ENCODE measurements around the gene KLHL7.
"Not testable (repeated sequence)": the region's sequence is repeated elsewhere in the genome, so short reads cannot be mapped to it uniquely, and the experiment has no call there.

KLHL7 gene

GRCh38 chr7:23120106-23120505, 14.5 kb downstream of the KLHL7 start:
- no peak overlapping the region for H3K4me3 ChIP-seq (replicated peaks; ENCODE audit: low read depth, low read length)
- no peak for DNase-seq (ENCODE audit: low read depth)
- no peak for TF ChIP-seq CTCF (IDR thresholded peaks at IDR 0.05; ENCODE audit: low read length, missing control alignments)

- no peak overlapping the region for H3K4me3 ChIP-seq (replicated peaks; ENCODE audit: low read depth, low read length)
- DNase-seq (ENCODE audit: low read depth) = no peak
- TF ChIP-seq CTCF (IDR thresholded peaks at IDR 0.05; ENCODE audit: low read length, missing control alignments) = no peak
Measured at GRCh38 chr7:23121165-23121564, 15.6 kb downstream of the KLHL7 start.

- no peak overlapping the region for H3K4me3 ChIP-seq (replicated peaks; ENCODE audit: low read depth, low read length)
- no peak for TF ChIP-seq CTCF (IDR thresholded peaks at IDR 0.05; ENCODE audit: low read length, missing control alignments)
- no peak for DNase-seq (ENCODE audit: low read depth)
Measured at GRCh38 chr7:23123007-23123406, 17.4 kb downstream of the KLHL7 start.

- no peak for DNase-seq (ENCODE audit: low read depth)
- no peak for TF ChIP-seq CTCF (IDR thresholded peaks at IDR 0.05; ENCODE audit: low read length, missing control alignments)
- no peak overlapping the region for H3K4me3 ChIP-seq (replicated peaks; ENCODE audit: low read depth, low read length)
Measured at GRCh38 chr7:23123465-23123864, 17.9 kb downstream of the KLHL7 start.

GRCh38 chr7:23129036-23129435, 23.5 kb downstream of the KLHL7 start:
- H3K4me3 ChIP-seq (replicated peaks; ENCODE audit: low read depth, low read length) = no peak overlapping the region
- TF ChIP-seq CTCF (IDR thresholded peaks at IDR 0.05; ENCODE audit: low read length, missing control alignments) = no peak
- no peak for DNase-seq (ENCODE audit: low read depth)

- H3K4me3 ChIP-seq (replicated peaks; ENCODE audit: low read depth, low read length); DNase-seq (ENCODE audit: low read depth): not testable (repeated sequence)
Measured at GRCh38 chr7:23131799-23132198, 26.2 kb downstream of the KLHL7 start.

- TF ChIP-seq CTCF (IDR thresholded peaks at IDR 0.05; ENCODE audit: low read length, missing control alignments) = no peak
- DNase-seq (ENCODE audit: low read depth) = no peak
Measured at GRCh38 chr7:23133797-23134196, 28.2 kb downstream of the KLHL7 start.

GRCh38 chr7:23135755-23136154, 30.2 kb downstream of the KLHL7 start:
- no peak for DNase-seq (ENCODE audit: low read depth)
- no peak for TF ChIP-seq CTCF (IDR thresholded peaks at IDR 0.05; ENCODE audit: low read length, missing control alignments)
- no peak overlapping the region for H3K4me3 ChIP-seq (replicated peaks; ENCODE audit: low read depth, low read length)

More at GRCh38 chr7:23133797-23134196, 28.2 kb downstream of the KLHL7 start:
- no peak overlapping the region for H3K4me3 ChIP-seq (replicated peaks; ENCODE audit: low read depth, low read length)
